ENCODE results near the gene ANKMY1.

DNA sequence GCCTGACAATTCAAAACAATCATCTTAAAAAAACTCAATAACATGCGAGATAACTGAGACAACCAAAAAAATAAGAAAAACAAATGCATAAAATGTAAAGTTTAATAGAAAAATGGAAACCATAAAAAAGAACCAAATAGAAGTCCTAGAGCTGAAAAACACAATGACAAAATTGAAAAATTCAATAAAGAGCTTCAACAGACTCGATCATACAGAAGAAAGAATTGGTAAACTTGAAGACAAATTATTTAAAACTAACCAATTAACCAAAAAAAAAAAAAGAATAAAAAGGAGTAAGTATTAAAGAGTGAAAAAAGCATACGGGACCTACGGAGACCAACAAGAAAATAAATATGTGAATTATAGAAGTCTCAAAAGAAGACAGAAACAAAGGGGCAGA lies 84.6 kb downstream of the ANKMY1 start:
- TF ChIP-seq, protein P1, sequence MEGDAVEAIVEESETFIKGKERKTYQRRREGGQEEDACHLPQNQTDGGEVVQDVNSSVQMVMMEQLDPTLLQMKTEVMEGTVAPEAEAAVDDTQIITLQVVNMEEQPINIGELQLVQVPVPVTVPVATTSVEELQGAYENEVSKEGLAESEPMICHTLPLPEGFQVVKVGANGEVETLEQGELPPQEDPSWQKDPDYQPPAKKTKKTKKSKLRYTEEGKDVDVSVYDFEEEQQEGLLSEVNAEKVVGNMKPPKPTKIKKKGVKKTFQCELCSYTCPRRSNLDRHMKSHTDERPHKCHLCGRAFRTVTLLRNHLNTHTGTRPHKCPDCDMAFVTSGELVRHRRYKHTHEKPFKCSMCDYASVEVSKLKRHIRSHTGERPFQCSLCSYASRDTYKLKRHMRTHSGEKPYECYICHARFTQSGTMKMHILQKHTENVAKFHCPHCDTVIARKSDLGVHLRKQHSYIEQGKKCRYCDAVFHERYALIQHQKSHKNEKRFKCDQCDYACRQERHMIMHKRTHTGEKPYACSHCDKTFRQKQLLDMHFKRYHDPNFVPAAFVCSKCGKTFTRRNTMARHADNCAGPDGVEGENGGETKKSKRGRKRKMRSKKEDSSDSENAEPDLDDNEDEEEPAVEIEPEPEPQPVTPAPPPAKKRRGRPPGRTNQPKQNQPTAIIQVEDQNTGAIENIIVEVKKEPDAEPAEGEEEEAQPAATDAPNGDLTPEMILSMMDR (IDR thresholded peaks at IDR 0.05; ENCODE audit: insufficient read depth, low read length, poor library complexity, severe bottlenecking), result no peak
- no peak for TF ChIP-seq EZH2phosphoT487 (conservative IDR thresholded peaks at IDR 0.05; ENCODE audit: low read length)

Data from SU-DHL-6 (cell line).